ENCODE data around the gene CNGA2. TPM values are rescaled to one million over a fixed set of nuclear protein-coding genes. Genes with fewer than 3 reads are reported as not detected.

CNGA2 gene
- total RNA-seq, 4 donors from 2014 or later: not detected

DNA sequence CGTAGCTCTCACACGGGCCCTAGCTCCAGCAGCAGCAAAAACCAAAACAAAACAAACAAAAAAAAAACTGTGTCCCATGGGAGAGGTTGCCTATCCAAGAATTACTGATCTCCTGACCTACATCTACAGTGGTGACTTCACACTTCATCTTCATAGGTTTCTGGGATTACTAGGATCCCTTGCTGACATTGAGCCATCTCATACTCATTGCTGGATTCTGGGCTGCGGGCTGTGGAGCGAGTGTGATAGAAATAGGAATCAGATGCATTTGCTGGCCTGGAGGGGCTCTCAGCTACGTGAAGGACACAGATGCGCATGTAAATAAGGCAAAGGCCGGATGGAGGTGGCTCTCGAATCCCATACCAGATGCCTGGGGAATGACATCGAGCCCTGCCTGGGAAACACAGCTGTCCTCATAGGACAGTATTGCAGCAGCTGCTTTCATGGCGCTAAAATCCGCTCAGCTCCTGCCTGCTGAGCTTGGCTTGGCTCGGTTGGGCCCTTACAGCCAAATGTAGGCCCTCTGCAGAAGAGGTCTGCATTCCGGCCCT, 41.7 kb downstream of the CNGA2 start:
- WGBS, 2 donors: 59 to 61% methylated on average over 12 to 13 of the region's 13 CpGs
- intact Hi-C loops (cut with DNase I; ENCODE audit: low total_unique reads): no loop called here
- no peak for TF ChIP-seq POLR2A (IDR thresholded peaks at IDR 0.05)
- TF ChIP-seq, protein P1, sequence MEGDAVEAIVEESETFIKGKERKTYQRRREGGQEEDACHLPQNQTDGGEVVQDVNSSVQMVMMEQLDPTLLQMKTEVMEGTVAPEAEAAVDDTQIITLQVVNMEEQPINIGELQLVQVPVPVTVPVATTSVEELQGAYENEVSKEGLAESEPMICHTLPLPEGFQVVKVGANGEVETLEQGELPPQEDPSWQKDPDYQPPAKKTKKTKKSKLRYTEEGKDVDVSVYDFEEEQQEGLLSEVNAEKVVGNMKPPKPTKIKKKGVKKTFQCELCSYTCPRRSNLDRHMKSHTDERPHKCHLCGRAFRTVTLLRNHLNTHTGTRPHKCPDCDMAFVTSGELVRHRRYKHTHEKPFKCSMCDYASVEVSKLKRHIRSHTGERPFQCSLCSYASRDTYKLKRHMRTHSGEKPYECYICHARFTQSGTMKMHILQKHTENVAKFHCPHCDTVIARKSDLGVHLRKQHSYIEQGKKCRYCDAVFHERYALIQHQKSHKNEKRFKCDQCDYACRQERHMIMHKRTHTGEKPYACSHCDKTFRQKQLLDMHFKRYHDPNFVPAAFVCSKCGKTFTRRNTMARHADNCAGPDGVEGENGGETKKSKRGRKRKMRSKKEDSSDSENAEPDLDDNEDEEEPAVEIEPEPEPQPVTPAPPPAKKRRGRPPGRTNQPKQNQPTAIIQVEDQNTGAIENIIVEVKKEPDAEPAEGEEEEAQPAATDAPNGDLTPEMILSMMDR (IDR thresholded peaks at IDR 0.05): no peak
- peak in 1 of 2 donors; percentile 75 for DNase-seq (ENCODE audit: low spot score in 2 of 2)
- H3K4me3 ChIP-seq (ENCODE audit: low read depth, poor library complexity, severe bottlenecking): no peak overlapping the region

DNA sequence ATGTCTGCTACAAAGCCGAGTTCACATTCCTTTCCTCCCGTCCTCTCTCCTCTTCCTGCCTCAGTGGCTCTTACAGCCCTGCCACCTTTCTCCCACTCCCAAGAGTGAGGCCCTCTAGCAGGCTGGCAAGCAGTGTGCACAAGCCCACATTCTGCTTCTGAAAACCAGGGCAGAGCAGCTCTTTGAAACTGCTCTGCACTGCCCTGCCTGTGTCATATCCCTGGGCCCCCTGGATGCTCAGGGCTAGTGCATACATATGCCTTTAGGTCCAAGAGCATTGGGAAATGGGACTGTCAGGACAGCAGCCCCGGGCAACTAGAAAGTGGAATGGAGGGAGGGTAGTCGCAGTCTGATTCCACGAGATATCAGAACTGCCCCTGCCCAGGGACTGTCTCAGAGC, 42.4 kb downstream of the CNGA2 start:
- peak in 1 of 2 donors; percentile 59 for DNase-seq (ENCODE audit: low spot score in 2 of 2)
- WGBS, 2 donors: 80 to 82% methylated on average over 5 of the region's 5 CpGs
- no peak overlapping the region for H3K4me3 ChIP-seq (ENCODE audit: low read depth, poor library complexity, severe bottlenecking)
- intact Hi-C loops (cut with DNase I; ENCODE audit: low total_unique reads): no loop called here
- TF ChIP-seq POLR2A (IDR thresholded peaks at IDR 0.05): no peak
- TF ChIP-seq, protein P1 (IDR thresholded peaks at IDR 0.05): no peak

DNA sequence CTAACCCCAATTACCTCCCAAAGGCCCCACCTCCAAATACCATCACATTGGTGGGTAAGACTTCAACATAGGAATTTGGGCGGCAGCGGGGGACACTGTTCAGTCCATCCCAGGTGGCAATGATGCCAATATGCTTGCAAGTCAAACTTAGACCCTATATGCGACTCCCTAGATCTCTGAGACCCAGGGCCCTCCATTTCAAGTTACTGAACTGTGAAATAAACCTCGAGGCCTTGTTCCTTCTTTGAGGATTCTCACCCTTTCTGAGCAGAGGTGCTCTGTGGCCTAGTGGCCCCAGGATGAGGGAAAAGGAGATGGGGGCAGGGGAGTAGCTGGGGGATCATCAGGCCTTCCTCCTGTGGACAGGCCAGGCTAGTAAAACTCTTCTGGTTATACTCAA, 44.7 kb downstream of the CNGA2 start:
- WGBS, 2 donors: 83 to 98% methylated on average over 4 of the region's 4 CpGs

DNA sequence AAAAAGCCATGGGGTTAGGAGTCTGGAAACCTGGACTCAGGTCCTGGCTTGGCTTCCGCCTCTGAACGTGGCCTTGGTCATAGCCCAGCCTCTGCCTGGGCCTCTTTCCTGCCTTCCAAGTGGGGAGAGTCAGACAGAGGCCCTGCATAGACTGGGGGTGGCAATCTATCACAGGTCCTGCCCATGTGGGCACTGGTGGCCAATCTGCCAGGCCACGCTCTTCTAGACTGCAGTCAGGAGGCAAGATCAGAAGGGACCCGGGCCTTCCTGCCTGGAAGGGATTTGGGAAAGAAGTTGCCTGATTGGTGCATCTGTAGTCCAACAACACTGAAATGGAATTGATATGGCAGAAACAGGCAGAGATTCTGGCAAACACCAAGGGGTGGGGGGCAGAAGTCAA, 46.1 kb downstream of the CNGA2 start:
- TF ChIP-seq POLR2A (IDR thresholded peaks at IDR 0.05): no peak
- TF ChIP-seq, protein P1 (IDR thresholded peaks at IDR 0.05): no peak
- H3K4me3 ChIP-seq (ENCODE audit: low read depth, poor library complexity, severe bottlenecking): no peak overlapping the region
- 82 to 96% methylated on average over 4 of the region's 4 CpGs for WGBS, 2 donors
- DNase-seq (ENCODE audit: low spot score in 2 of 2): no peak
- intact Hi-C loops (cut with DNase I; ENCODE audit: low total_unique reads): no loop called here

More for the DNA sequence above, 44.7 kb downstream of the CNGA2 start:
- no peak for TF ChIP-seq POLR2A (IDR thresholded peaks at IDR 0.05)
- TF ChIP-seq, protein P1 (IDR thresholded peaks at IDR 0.05): no peak
- intact Hi-C loops (cut with DNase I; ENCODE audit: low total_unique reads): no loop called here
- no peak overlapping the region for H3K4me3 ChIP-seq (ENCODE audit: low read depth, poor library complexity, severe bottlenecking)
- DNase-seq (ENCODE audit: low spot score in 2 of 2): peak in 1 of 2 donors; percentile 26

DNA sequence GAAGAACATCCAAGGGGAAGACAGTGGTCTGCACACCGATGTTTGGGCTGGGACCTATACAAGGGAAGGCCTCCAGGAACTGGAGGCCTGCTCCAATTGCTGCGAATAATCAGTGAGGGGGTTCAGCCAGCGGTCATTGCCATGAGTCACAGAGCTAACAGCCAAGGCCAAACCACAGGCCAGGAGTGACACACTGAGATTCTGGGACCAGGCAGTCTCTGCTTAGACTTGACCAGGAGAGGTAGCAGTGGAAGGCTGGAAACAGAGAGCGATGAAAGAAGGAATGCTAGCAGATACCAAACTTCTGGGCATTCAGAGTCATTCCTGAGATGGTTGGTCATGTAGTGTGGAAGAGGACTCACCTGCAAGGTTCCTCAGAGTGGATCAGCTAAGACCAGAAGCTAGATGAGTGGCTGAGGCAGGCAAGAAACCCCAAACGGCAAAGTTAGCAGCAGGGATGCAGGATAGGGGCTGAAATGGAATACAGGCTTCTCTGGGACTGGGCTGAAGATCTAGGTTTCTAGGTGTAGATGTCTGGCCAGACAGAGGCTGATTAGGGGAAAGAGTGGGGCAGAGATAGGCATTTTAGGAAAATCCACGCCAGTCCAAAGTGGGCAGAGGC, 54.7 kb downstream of the CNGA2 start:
- no peak overlapping the region for H3K4me3 ChIP-seq (ENCODE audit: low read depth, poor library complexity, severe bottlenecking)
- intact Hi-C loops (cut with DNase I; ENCODE audit: low total_unique reads): no loop called here
- TF ChIP-seq, protein P1 (IDR thresholded peaks at IDR 0.05): no peak
- no peak for TF ChIP-seq POLR2A (IDR thresholded peaks at IDR 0.05)
- 73% methylated on average over 6 of the region's 6 CpGs for WGBS, 2 donors
- DNase-seq (ENCODE audit: low spot score in 2 of 2): peak in 1 of 2 donors; percentile 16
